WTC11 (cell line): ENCODE data around the gene MYBPC2. TPM values are rescaled to one million over a fixed set of nuclear protein-coding genes. Genes with fewer than 3 reads are reported as not detected.

Source experiments
- ATAC-seq: fragments of 200-7000 bp; cut with Tn5 transposase; 2 replicates; pipeline ENCODE4 v1.10.0; 2021; ENCODE audit warnings: mild to moderate bottlenecking, moderate library complexity
- CTCF ChIA-PET: fragments of 300-600 bp; sonication (Branson Sonifier 250); formaldehyde crosslinking; loops from one replicate; lab custom pipeline; 2021; ENCODE audit warnings: antibody characterized with exemption; lab: Charles Lee
- POLR2A ChIA-PET: fragments of 350-600 bp; sonication (Branson Sonifier 250); formaldehyde crosslinking; loops from one replicate; lab custom pipeline; 2021; ENCODE audit warnings: antibody characterized with exemption; lab: Charles Lee
- DNase-seq: peaks from one replicate; pipeline ENCODE4 v3.0.0; 2021; ENCODE audit warnings: low spot score
- H3K27ac Mint-ChIP-seq: 2 replicates; pipeline ENCODE4 v1.8.0; 2021; ENCODE audit warnings: mixed read lengths
- H3K27me3 Mint-ChIP-seq: 2 replicates; pipeline ENCODE4 v1.8.0; 2021; ENCODE audit warnings: low read depth, mild to moderate bottlenecking, moderate library complexity, mixed read lengths
- H3K36me3 Mint-ChIP-seq: 2 replicates; pipeline ENCODE4 v1.8.0; 2021; ENCODE audit warnings: mixed read lengths
- H3K4me1 Mint-ChIP-seq: 2 replicates; pipeline ENCODE4 v1.8.0; 2022; ENCODE audit warnings: mixed read lengths
- H3K4me3 Mint-ChIP-seq: 2 replicates; pipeline ENCODE4 v1.8.0; 2021; ENCODE audit warnings: mild to moderate bottlenecking, moderate library complexity, mixed read lengths
- H3K9me3 Mint-ChIP-seq: 2 replicates; pipeline ENCODE4 v1.8.0; 2021; ENCODE audit warnings: mixed read lengths
- EMX1 ChIP-seq: fragments of 250-450 bp; sonication (Bioruptor Pico); IDR thresholded peaks from 2 replicates; pipeline ENCODE4 v1.8.0; 2021; ENCODE audit warnings: mild to moderate bottlenecking
- FOXP1 ChIP-seq: sonication (generic); formaldehyde crosslinking; IDR thresholded peaks from 2 replicates; pipeline ENCODE4 v1.8.0; 2022; ENCODE audit warnings: missing genetic modification reagents, mild to moderate bottlenecking, moderate library complexity, borderline replicate concordance
- GRHL2 ChIP-seq: fragments of 250-450 bp; sonication (Bioruptor Pico); IDR thresholded peaks from 2 replicates; pipeline ENCODE4 v1.8.0; 2022; ENCODE audit warnings: mild to moderate bottlenecking, moderate library complexity; ENCODE audit not compliant: insufficient replicate concordance, severe bottlenecking
- MYBL2 ChIP-seq: sonication (generic); formaldehyde crosslinking; IDR thresholded peaks from 2 replicates; pipeline ENCODE4 v1.8.1; 2023; ENCODE audit warnings: mild to moderate bottlenecking, moderate library complexity, missing genetic modification reagents
- ZBTB21 ChIP-seq: sonication (generic); formaldehyde crosslinking; IDR thresholded peaks from 2 replicates; pipeline ENCODE4 v1.8.1; 2023; ENCODE audit warnings: mild to moderate bottlenecking, missing genetic modification reagents, borderline replicate concordance
- ZNF138 ChIP-seq: sonication (generic); formaldehyde crosslinking; conservative IDR thresholded peaks from 2 replicates; pipeline ENCODE4 v1.8.1; 2022; ENCODE audit warnings: mild to moderate bottlenecking, moderate library complexity, missing genetic modification reagents
- ZNF423 ChIP-seq: fragments of 250-450 bp; sonication (Bioruptor Pico); IDR thresholded peaks from 2 replicates; pipeline ENCODE4 v2.1.2; 2022; ENCODE audit warnings: mild to moderate bottlenecking, moderate library complexity
- ZNF671 ChIP-seq: fragments of 250-450 bp; sonication (Bioruptor Pico); IDR thresholded peaks from 2 replicates; pipeline ENCODE4 v1.8.0; 2021; ENCODE audit warnings: mild to moderate bottlenecking
- total RNA-seq: library from RNA; stranded (reverse); gene quantifications from 3 replicates; pipeline ENCODE4 v1.2.3, GENCODE V29; 2021
- TF ChIP-seq, protein P1 (sequence below): fragments of 200-600 bp; IDR thresholded peaks from 2 replicates; pipeline ENCODE4 v1.8.0; 2022; ENCODE audit warnings: antibody characterized with exemption
- TF ChIP-seq, protein P2 (sequence below): sonication (generic); formaldehyde crosslinking; IDR thresholded peaks from 2 replicates; pipeline ENCODE4 v1.8.0; 2023; ENCODE audit warnings: mild to moderate bottlenecking, missing genetic modification reagents
- TF ChIP-seq, protein P3 (sequence below): sonication (generic); formaldehyde crosslinking; conservative IDR thresholded peaks from 2 replicates; pipeline ENCODE4 v1.8.1; 2022; ENCODE audit warnings: mild to moderate bottlenecking, missing genetic modification reagents
- TF ChIP-seq, protein P4 (sequence below): fragments of 250-450 bp; sonication (Bioruptor Pico); IDR thresholded peaks from 2 replicates; pipeline ENCODE4 v1.9.0; 2021; ENCODE audit warnings: moderate library complexity, mild to moderate bottlenecking, inconsistent platforms, borderline replicate concordance

MYBPC2 gene
- total RNA-seq, 1 experiment from 2014 or later = 2.6 TPM

DNA sequence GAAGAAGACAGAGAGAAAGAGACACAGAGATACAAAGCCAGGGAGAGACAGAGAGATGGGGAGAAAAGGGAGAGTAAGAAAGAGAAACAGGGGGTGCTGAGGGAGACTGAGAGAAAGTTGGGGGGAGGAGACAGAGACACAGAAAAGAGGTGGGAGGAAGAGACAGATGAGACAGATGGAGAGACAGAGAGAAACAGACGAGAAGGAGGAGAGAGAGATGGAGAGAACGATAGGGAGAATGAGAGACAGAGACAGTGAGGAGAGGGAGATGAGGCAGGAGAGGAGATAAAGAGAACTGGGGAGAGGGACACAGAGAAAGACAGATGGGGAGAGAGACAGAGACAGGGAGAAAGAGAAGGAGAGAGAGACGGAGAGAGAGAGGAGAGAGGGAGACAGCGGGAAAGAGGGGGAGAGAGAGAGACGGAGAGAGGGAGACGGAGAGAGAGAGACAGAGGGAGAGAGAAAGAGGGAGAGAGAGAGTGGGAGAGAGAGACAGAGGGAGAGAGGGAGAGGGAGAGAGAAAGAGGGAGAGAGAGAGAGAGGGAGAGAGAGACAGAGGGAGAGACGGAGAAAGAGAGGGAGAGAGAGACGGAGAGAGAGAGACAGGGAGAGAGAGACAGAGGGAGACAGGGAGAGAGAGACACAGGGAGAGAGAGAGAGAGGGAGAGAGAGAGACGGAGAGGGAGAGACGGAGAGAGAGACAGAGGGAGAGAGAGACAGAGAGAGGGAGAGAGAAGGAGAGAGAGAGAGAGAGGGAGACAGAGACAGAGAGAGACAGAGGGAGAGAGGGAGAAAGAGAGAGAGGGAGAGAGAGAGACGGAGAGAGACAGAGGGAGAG lies 65.7 kb downstream of the MYBPC2 start (continued):
- TF ChIP-seq, protein P1, sequence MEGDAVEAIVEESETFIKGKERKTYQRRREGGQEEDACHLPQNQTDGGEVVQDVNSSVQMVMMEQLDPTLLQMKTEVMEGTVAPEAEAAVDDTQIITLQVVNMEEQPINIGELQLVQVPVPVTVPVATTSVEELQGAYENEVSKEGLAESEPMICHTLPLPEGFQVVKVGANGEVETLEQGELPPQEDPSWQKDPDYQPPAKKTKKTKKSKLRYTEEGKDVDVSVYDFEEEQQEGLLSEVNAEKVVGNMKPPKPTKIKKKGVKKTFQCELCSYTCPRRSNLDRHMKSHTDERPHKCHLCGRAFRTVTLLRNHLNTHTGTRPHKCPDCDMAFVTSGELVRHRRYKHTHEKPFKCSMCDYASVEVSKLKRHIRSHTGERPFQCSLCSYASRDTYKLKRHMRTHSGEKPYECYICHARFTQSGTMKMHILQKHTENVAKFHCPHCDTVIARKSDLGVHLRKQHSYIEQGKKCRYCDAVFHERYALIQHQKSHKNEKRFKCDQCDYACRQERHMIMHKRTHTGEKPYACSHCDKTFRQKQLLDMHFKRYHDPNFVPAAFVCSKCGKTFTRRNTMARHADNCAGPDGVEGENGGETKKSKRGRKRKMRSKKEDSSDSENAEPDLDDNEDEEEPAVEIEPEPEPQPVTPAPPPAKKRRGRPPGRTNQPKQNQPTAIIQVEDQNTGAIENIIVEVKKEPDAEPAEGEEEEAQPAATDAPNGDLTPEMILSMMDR = no peak
- TF ChIP-seq, all 79 proteins: peak for 0

DNA sequence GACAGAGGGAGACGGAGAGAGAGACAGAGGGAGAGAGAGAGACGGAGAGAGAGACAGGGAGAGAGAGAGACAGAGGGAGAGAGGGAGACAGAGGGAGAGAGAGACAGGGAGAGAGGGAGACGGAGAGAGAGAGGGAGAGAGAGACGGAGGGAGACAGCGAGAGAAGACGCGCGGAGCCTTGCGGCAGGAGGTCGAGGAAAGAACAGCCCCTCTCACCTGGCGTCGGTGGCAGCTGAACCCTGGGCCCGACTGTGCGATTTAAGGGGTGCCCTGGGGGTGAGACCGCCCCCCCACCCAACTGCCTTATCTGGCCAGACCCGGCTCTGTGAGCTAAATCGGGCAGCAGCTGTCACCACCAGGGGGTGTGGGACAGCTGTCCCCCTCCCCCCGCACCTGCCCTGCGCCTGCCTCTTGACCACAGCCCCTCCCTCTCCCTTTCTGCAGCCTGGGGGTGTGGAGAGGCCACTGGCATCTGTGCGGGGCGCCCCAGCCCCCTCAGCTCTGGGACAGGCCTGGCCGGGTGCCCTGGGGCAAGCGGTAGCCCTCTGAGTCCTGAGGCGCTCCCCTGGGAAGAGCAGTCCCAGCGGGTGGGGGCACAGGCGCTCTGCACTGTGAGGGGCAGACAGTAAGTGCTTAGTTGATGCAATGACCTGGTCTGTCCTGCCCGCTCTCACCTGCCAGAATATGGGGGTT lies 67.5 kb downstream of the MYBPC2 start:
- Mint-ChIP-seq H3K4me1 (peaks cover 3% of the 10 kb centered on the region; the same call in 1 of the 2 replicates), H3K36me3 (no peaks in the 10 kb centered on the region), H3K27me3 (peaks cover 28% of the 10 kb centered on the region), H3K27ac (no peak overlapping the region), H3K9me3 (no peaks in the 10 kb centered on the region), H3K4me3 (no peak overlapping the region)
- ATAC-seq (peak; percentile 54), DNase-seq (peak; percentile 44)
- ChIA-PET POLR2A (interaction anchor here (1.0 kb wide), 1 partner anchor 98 kb away, joined by 3 read pairs; no protein-coding TSS in a partner anchor), CTCF (interaction anchor here (0.6 to 2.4 kb wide), 14 partner anchors 9 to 457 kb away, joined by 3 to 12 read pairs (median 4); partner anchors contain the start of genes JOSD2 and KCNC3)
- TF ChIP-seq ZNF671 = no peak
- no peak for TF ChIP-seq ZBTB21 (CRISPR knock-in tag)
- TF ChIP-seq ZNF423 = peak; percentile 73
- TF ChIP-seq FOXP1 (CRISPR knock-in tag) = 0 out of 2 replicates have a peak, but pooled peaks have one; percentile 44
- TF ChIP-seq, protein P2, sequence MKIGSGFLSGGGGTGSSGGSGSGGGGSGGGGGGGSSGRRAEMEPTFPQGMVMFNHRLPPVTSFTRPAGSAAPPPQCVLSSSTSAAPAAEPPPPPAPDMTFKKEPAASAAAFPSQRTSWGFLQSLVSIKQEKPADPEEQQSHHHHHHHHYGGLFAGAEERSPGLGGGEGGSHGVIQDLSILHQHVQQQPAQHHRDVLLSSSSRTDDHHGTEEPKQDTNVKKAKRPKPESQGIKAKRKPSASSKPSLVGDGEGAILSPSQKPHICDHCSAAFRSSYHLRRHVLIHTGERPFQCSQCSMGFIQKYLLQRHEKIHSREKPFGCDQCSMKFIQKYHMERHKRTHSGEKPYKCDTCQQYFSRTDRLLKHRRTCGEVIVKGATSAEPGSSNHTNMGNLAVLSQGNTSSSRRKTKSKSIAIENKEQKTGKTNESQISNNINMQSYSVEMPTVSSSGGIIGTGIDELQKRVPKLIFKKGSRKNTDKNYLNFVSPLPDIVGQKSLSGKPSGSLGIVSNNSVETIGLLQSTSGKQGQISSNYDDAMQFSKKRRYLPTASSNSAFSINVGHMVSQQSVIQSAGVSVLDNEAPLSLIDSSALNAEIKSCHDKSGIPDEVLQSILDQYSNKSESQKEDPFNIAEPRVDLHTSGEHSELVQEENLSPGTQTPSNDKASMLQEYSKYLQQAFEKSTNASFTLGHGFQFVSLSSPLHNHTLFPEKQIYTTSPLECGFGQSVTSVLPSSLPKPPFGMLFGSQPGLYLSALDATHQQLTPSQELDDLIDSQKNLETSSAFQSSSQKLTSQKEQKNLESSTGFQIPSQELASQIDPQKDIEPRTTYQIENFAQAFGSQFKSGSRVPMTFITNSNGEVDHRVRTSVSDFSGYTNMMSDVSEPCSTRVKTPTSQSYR (CRISPR knock-in tag) = 0 out of 2 replicates have a peak, but pooled peaks have one; percentile 47

DNA sequence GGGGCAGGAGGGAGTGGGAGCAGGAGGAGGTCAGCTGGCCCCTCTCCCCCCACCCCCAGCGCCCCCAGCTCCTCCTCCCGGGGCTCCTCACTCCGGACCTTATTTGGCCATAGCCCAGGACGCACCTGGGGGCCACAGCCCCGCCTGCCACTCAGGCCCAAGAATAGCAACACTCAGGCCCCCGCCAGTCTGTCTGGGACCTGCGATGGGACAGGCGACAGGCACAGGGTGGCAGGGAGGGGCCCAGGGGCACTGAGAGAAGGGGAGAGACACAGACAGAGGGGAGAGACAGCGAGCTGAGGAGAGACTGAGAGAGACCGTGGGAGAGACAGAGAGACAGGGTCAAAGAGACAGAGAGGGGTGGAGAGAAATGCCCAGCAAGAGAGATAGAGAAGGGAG lies 68.1 kb downstream of the MYBPC2 start:
- peaks cover 3% of the 10 kb centered on the region; the same call in 1 of the 2 replicates for H3K4me1 Mint-ChIP-seq
- H3K27ac Mint-ChIP-seq = no peak overlapping the region
- H3K27me3 Mint-ChIP-seq = peaks cover 22% of the 10 kb centered on the region
- DNase-seq (no peak), ATAC-seq (no peak; the same call in 1 of the 2 replicates)
- no peaks in the 10 kb centered on the region for H3K36me3 Mint-ChIP-seq
- no peak overlapping the region for H3K4me3 Mint-ChIP-seq
- ChIA-PET POLR2A (interaction anchor here (1.0 kb wide), 1 partner anchor 98 kb away, joined by 3 read pairs; no protein-coding TSS in a partner anchor), CTCF (interaction anchor here (0.6 to 2.4 kb wide), 13 partner anchors 8 to 172 kb away, joined by 3 to 12 read pairs (median 4); partner anchors contain the start of genes JOSD2 and KCNC3)
- no peaks in the 10 kb centered on the region for H3K9me3 Mint-ChIP-seq
- TF ChIP-seq MYBL2 (CRISPR knock-in tag) (no peak), ZNF671 (no peak), ZBTB21 (CRISPR knock-in tag) (no peak), ZNF138 (CRISPR knock-in tag) (no peak)
- TF ChIP-seq, protein P3, sequence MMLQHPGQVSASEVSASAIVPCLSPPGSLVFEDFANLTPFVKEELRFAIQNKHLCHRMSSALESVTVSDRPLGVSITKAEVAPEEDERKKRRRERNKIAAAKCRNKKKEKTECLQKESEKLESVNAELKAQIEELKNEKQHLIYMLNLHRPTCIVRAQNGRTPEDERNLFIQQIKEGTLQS (CRISPR knock-in tag) = no peak
- TF ChIP-seq, protein P4, sequence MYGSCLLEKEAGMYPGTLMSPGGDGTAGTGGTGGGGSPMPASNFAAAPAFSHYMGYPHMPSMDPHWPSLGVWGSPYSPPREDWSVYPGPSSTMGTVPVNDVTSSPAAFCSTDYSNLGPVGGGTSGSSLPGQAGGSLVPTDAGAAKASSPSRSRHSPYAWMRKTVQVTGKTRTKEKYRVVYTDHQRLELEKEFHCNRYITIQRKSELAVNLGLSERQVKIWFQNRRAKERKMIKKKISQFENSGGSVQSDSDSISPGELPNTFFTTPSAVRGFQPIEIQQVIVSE (CRISPR knock-in tag) = no peak

DNA sequence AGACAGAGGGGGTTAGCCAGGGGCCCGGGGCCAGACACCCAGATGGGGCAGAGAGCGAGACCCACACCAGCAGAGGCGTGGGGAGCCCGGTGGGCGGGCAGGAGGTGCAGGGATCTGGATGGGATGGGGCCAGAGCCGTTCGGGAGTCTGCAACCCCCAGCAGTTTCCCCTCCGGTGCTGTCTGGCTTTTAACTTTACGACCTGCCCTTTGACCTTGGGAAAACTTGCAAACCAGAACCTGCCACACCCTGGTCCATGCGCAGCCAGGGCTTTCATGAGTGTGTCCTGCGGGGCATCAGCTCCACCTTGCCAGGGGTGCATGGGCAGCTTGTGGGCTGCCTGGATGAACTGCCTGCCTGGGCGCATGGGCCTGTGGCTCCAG lies 68.5 kb downstream of the MYBPC2 start:
- CTCF ChIA-PET = interaction anchor here (0.7 to 2.4 kb wide), 8 partner anchors 10 to 144 kb away, joined by 3 to 12 read pairs (median 5); partner anchors contain the start of gene JOSD2
- H3K27me3 Mint-ChIP-seq = peaks cover 18% of the 10 kb centered on the region
- no peaks in the 10 kb centered on the region for H3K9me3 Mint-ChIP-seq
- POLR2A ChIA-PET = interaction anchor here (1.0 kb wide), 1 partner anchor 99 kb away, joined by 3 read pairs; no protein-coding TSS in a partner anchor
- DNase-seq = no peak
- no peak overlapping the region for H3K4me3 Mint-ChIP-seq
- H3K36me3 Mint-ChIP-seq = no peaks in the 10 kb centered on the region
- peaks cover 3% of the 10 kb centered on the region; the same call in 1 of the 2 replicates for H3K4me1 Mint-ChIP-seq
- no peak overlapping the region for H3K27ac Mint-ChIP-seq
- ATAC-seq = no peak
- TF ChIP-seq GRHL2 (CRISPR knock-in tag) (no peak), EMX1 (no peak)
